HL-60/S4 (cell line): ENCODE results near the gene CIT.

Source experiments
- in situ Hi-C: fragments of 300-500 bp; cut with MboI; formaldehyde crosslinking; loops from 2 replicates; pipeline ENCODE4 v1.14.3; 2022; ENCODE audit warnings: low sequenced_read_pairs

CIT gene

DNA sequence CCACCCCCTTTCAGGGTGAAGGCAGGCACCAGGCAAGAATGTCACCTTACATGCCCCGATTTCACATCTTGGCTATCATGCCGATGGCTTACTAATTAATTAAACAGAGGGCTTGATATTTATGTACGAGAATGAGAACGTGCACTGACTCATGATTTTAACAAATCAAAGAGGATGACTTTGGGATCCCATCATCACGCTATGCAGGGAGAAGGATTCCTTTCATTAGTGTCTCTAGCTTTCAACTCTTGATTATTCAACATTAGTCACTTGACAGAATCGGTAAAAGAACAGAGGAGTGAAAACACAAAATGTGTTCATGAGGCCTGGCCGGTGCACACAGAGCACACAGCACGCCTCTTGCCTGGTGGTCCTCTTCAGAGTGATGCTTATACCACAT is 128.6 kb downstream of the CIT start:
- in situ Hi-C loops: no loop called here

GRCh38 chr12:119746169-119746568 is 131.0 kb downstream of the CIT start:
- in situ Hi-C loops: no loop called here

DNA sequence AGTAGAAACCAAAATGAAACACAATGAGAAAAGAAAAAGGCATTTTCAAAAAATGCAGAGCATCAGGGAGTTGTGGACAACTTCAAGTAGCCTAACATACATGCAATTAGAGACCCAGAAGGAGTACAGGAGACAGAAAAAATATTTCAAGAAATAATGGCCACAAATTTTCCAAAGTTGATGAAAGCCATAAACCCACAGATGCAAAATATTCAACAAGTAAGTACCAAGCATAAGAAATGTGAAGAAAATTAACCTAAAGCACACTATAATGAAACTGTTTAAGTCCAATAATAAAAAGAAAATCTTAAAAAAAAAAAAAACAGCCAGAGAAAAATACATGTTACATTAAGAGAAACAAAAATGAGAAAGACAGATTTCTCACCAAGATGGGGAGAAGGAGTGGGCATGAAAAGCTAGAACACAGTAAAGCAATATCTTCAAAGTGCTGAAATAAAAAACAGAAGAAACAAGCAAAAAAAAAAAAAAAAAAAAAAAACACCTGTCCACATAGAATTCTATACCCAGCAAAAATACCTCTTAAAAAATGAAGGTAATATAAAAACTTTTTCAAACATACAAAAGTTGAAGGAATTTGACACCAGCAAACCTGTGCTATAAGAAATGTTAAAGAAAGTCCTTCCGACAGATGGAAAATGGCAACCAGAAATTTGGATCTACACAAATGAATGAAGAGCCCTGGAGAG is 132.1 kb downstream of the CIT start:
- in situ Hi-C loops: no loop called here

DNA sequence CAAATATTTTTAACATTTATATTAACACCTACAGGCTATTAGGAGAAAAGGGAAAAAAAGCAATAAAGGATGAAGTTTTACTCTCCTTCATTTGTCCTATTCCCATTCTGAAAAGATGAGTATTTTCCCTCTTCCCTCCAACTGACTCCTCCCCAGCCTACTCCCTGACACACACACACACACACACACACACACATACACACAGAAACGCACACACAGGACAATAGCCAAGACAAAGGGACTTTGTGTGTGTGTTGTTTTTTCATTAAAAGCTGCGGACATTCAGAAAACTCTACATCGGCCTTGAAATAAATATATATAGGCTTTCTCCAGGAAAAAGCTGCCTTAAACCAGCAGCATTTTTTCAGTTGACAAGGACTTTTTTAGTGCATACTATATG is 134.4 kb downstream of the CIT start:
- in situ Hi-C loops: no loop called here

GRCh38 chr12:119740830-119741229 is 136.3 kb downstream of the CIT start:
- in situ Hi-C loops: no loop called here

DNA sequence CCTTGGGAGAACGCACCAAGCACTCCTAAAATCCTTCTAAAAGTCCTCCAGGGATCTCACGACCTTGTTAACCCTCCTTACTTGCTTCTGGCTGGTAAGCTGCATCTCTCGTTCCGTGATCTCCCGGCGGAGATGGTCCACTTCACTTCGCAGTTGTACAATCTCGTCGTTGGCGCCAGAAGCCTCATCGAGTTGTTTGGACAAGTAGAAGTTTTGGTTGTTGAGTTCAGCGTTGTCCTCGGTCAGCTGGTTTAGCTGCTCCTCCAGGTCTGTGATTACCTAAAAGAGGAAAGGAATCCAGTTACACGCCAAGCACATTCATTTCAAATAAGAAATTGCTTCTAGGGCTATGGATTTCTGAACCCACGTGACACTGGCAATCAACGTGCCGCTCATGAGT is 142.0 kb downstream of the CIT start:
- in situ Hi-C loops: no loop called here

- in situ Hi-C loops: no loop called here
Measured at GRCh38 chr12:119730381-119730780, 146.7 kb downstream of the CIT start.

- in situ Hi-C loops: no loop called here
Measured at GRCh38 chr12:119729871-119730270, 147.2 kb downstream of the CIT start.

- in situ Hi-C loops: no loop called here
Measured at GRCh38 chr12:119728444-119728745, 148.7 kb downstream of the CIT start.

DNA sequence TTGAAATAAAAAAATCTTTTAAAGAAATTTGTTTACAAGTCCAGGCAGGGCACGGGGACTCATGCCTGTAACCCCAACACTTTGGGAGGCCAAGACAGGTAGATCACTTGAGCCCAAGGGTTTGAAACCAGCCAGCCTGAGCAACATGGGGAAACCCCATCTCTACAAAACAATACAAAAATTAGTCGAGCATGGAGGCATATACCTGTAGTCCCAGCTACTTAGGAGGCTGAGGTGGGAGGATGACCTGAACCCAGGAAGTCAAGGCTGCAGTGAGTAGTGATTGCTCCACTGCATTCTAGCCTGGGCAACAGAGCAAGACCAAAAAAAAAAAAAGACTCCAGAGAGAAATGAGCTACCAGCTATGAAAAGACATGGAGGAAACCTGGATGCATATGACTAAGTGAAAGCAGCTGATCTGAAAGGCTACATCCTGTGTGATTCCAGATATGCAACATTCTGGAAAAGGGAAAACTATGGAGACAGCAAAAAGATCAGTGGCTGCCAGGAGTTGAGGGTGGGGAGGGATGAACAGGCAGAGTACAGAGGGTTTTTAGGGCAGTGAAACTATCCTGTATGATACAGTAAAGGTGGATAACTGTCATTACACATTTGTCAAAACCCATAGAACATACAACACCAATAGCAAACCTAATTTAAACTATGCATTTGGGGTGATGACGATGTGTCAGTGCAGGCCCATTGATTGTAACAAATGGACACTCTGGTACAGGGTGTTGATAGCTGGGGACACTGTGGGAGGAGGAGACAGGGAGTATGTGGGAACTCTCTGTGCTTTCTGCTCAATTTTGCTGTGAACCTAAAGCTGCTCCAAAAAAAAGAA is 149.3 kb downstream of the CIT start:
- in situ Hi-C loops: no loop called here

DNA sequence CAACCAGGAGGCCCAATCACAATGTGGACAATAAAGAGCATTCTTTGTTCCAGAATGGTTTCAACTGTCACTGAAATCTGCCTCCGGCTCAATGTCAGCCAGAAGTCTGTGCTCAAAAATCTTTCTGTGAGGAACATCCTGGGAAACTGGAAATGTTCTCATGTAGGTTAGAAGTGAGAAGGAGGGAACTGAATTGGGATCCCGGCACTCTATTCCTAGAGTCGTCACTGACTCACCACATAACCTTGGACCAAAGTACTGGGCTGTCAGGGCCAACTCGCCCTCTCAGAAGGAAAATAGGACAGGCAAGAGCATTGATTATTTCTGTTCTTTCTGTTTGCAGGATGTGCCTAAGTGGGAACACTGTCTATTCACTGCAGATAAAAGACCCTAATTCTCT is 151.6 kb downstream of the CIT start:
- in situ Hi-C loops: no loop called here

- in situ Hi-C loops: no loop called here
Measured at GRCh38 chr12:119721306-119721705, 155.8 kb downstream of the CIT start.

DNA sequence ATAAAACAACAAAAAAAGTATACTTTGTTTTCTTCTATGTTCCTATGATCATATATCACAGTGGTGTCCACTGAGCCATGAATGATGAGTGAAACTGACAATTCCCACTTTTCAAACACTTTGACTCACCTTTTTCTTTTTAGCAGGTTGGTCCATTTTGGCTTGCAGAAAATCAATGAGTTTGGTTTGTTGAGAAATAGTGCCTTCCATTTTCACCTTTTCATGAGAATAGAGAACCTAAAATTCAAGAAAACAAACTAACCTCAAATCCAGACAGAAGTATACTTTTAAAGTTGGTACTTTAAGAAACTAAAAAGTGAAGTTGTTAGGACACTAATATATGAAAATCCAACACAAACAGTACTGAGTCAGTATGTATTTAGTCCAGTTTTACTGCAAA is 156.8 kb downstream of the CIT start:
- in situ Hi-C loops: no loop called here

DNA sequence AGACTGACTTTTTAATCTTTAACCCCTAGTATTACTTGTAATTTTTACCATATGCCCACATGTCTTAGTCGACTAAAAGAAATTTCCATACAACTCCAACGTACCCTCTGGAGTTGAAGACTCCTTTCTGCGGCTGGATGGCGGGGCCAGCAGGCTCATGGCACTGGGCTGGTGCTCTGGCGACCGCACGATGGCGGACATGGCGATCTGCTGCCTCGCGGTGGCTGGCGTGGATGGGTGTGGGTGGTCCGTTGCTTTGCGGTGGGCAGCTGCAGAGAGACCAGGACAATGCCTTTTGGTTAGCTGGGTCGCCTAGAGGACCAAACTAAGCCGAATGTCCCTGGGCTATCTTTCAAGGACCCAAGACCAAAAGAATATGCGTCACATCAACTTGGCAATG is 159.0 kb downstream of the CIT start:
- in situ Hi-C loops: no loop called here

DNA sequence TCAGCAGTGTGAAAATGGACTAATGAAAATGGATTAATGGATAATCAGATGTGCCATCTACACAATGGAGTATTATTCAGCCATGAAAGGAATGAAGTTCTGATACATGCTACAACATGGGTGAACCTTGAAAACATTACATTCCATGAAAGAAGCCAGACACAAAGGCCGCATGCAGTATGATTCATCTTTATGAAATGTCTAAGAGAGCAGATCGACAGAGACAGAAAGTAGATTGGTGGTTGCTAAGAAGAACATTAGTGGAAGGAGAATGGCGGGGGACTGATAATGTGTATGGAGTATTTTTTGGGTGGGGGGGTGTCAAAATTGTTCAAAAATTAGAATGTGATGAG is 161.9 kb downstream of the CIT start:
- in situ Hi-C loops: no loop called here

DNA sequence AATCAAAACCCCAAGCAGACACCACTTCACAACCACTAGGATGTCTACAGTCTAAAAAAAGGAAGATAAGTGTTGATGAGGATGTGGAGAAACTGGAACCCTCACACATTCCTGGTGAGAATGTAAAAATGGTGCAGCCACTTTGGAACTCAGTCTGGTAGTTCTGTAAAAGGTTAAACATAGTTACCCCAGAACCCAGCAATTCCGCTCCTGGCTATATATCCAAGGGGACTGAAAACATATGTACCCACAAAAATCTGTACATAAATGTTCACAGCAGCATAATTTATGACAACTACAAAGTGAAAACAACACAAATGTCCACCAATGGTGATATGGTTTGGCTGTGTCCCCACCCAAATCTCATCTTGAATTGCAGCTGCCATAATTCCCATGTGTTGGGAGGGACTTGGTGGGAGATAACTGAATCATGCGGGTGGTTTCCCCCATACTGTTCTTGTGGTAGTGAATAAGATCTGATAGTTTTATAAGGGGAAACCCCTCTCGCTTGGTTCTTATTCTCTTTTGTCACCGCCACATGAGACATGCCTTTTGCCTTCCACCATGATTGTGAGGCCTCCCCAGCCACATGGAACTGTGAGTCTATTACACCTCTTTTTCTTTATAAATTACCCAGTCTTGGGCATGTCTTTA is 162.4 kb downstream of the CIT start:
- in situ Hi-C loops: no loop called here

DNA sequence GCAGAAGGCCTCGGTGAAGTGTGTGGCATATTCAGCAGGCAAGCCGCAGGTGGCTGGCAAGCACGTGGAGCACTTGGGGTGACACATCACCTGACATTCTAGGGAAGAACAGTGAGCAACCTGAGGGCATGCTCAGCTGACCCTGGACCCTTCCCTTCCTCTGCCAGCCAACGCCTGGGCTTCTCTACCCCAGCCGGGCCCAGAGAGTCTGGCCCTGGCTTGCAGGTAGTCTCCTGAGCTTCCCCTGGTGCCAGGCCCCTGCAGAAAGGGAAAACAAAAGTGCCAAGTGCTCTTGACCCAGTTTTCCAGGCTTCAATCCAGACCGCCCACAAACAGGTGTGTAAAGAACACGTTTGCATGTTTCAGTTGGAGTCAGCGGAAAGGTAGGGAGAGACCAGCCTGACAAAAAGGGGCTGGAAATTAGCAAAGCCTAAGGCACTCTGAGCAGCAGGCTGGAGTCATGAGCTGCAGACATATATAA is 163.5 kb downstream of the CIT start:
- in situ Hi-C loops: no loop called here

GRCh38 chr12:119712721-119713120 is 164.4 kb downstream of the CIT start:
- in situ Hi-C loops: no loop called here

- in situ Hi-C loops: no loop called here
Measured at GRCh38 chr12:119711693-119712092, 165.4 kb downstream of the CIT start.

DNA sequence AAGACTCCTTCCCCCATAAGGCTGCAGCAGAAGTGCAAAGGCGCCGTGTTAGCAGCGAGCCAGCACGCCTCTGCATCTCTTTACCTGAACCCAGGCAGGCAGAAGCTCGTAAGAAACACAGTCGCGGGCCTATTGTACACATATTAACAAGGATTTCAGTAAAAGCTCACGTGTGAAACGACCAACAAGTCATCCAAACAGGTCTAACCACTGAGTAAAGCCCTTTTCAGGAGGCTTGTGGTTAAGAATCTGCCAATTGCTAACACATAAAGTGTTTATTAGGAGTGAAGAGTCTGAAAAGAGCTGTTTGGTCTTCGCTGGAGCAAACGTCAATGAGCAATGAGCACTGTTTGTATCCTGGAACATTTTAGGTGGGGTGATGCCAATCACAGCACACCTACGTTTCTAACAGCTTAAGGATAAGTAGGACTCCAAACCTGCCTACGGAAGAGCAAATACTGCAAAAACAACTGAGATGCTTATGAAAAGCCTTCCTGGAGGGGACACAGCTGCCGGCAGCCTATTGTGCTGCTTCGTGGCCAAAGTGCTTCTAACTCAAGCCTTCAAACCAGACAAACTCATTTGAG is 166.1 kb downstream of the CIT start:
- in situ Hi-C loops: no loop called here

GRCh38 chr12:119710374-119710964 is 166.7 kb downstream of the CIT start:
- in situ Hi-C loops: no loop called here
